ENCODE results near the gene HOXA10.

The HOXA10 gene

GRCh38 chr7:27145165-27145913 is 28.8 kb downstream of the HOXA10 start:
- ATAC-seq = peak; percentile 4; the same call in 1 of the 3 replicates
- TF ChIP-seq ZFP30 (CRISPR knock-in tag; IDR thresholded peaks at IDR 0.05) = no peak
- TF ChIP-seq PPARA (CRISPR knock-in tag; IDR thresholded peaks at IDR 0.05; ENCODE audit: borderline replicate concordance) = no peak
- TF ChIP-seq BACH2 (CRISPR knock-in tag; IDR thresholded peaks at IDR 0.05; ENCODE audit: borderline replicate concordance) = no peak
- no peak for TF ChIP-seq ZNF8 (CRISPR knock-in tag; IDR thresholded peaks at IDR 0.05)
- TF ChIP-seq ZNF565 (CRISPR knock-in tag; conservative IDR thresholded peaks at IDR 0.05; ENCODE audit: low read depth) = no peak
- TF ChIP-seq PATZ1 (CRISPR knock-in tag; IDR thresholded peaks at IDR 0.05; ENCODE audit: borderline replicate concordance) = no peak
- TF ChIP-seq ZC3H10 (CRISPR knock-in tag; IDR thresholded peaks at IDR 0.05) = no peak
- TF ChIP-seq ISL1 (CRISPR knock-in tag; IDR thresholded peaks at IDR 0.05) = no peak
- TF ChIP-seq TSHZ2 (CRISPR knock-in tag; IDR thresholded peaks at IDR 0.05) = no peak

GRCh38 chr7:27144781-27145164 is 29.3 kb downstream of the HOXA10 start:
- ATAC-seq = no peak
- TF ChIP-seq ZNF8 (CRISPR knock-in tag; IDR thresholded peaks at IDR 0.05) (no peak), PATZ1 (CRISPR knock-in tag; IDR thresholded peaks at IDR 0.05; ENCODE audit: borderline replicate concordance) (no peak), PPARA (CRISPR knock-in tag; IDR thresholded peaks at IDR 0.05; ENCODE audit: borderline replicate concordance) (no peak), GLIS3 (CRISPR knock-in tag; IDR thresholded peaks at IDR 0.05) (no peak), ZC3H10 (CRISPR knock-in tag; IDR thresholded peaks at IDR 0.05) (no peak), CSRNP3 (CRISPR knock-in tag; IDR thresholded peaks at IDR 0.05) (no peak), OSR1 (CRISPR knock-in tag; IDR thresholded peaks at IDR 0.05) (no peak), ZFP3 (CRISPR knock-in tag; IDR thresholded peaks at IDR 0.05) (no peak), ESRRG (CRISPR knock-in tag; IDR thresholded peaks at IDR 0.05) (no peak), ZFP30 (CRISPR knock-in tag; IDR thresholded peaks at IDR 0.05) (no peak), ARNTL (CRISPR knock-in tag; IDR thresholded peaks at IDR 0.05; ENCODE audit: borderline replicate concordance, low read depth) (no peak), TCF4 (CRISPR knock-in tag; IDR thresholded peaks at IDR 0.05; ENCODE audit: borderline replicate concordance) (no peak), ZNF70 (CRISPR knock-in tag; IDR thresholded peaks at IDR 0.05) (no peak), TSHZ2 (CRISPR knock-in tag; IDR thresholded peaks at IDR 0.05) (no peak), POU6F1 (CRISPR knock-in tag; IDR thresholded peaks at IDR 0.05; ENCODE audit: borderline replicate concordance, low read depth) (no peak), TOX (CRISPR knock-in tag; IDR thresholded peaks at IDR 0.05; ENCODE audit: borderline replicate concordance) (no peak), BACH2 (CRISPR knock-in tag; IDR thresholded peaks at IDR 0.05; ENCODE audit: borderline replicate concordance) (no peak), ISL1 (CRISPR knock-in tag; IDR thresholded peaks at IDR 0.05) (no peak)
